ENCODE results near the gene JAZF1.

GRCh38 chr7:27872356-27873275 lies 308.0 kb downstream of the JAZF1 start:
- TF ChIP-seq POLR2A (IDR thresholded peaks at IDR 0.05) (no peak), CTCF (IDR thresholded peaks at IDR 0.05) (no peak)
